ENCODE measurements around the gene SMIM38. TPM values are rescaled to one million over a fixed set of nuclear protein-coding genes. Genes with fewer than 3 reads are reported as not detected.

Gene SMIM38
- total RNA-seq, 1 experiment from 2014 or later, result 0.33 TPM

DNA sequence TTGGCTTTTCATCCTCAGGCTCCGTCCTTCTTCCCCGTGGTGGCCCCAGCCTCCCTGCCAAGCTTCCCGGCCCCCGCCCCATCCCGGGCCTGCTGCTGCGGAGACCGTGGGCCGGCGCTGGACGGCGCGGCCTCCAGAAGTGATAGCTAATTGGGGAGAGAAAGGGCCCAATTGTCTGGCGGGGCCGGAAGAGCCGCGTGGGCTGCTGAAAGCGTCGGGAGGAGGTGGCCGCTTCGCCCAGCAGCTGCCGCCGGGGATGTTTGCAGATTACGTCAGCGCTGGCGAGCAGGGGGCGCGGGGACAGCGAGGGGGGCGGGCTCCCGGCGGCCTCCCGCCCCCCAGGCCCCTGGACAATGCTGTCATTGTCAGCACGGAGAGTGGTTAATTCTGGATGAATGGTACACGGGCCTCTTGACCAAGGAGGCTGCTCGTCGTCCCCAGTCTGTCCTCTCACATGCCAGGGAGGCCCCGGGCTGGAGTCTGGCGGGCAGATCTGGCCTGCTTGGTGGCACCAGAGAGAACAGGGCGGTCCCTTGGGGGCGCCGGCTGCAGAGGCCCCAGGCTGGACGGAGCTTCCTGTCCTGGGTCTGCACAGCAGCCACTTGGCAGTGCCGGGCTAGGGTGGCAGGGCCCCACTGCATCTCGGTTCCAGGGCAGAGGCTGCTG lies 1.6 kb downstream of the SMIM38 start:
- no TSS peak for BruUV-seq (replicated peaks)
- CTCF ChIA-PET, result interaction anchor here (1.0 to 1.6 kb wide), 3 partner anchors 9 to 140 kb away, joined by 3 to 5 read pairs (median 3); no protein-coding TSS in a partner anchor
- TF ChIP-seq, protein P1, sequence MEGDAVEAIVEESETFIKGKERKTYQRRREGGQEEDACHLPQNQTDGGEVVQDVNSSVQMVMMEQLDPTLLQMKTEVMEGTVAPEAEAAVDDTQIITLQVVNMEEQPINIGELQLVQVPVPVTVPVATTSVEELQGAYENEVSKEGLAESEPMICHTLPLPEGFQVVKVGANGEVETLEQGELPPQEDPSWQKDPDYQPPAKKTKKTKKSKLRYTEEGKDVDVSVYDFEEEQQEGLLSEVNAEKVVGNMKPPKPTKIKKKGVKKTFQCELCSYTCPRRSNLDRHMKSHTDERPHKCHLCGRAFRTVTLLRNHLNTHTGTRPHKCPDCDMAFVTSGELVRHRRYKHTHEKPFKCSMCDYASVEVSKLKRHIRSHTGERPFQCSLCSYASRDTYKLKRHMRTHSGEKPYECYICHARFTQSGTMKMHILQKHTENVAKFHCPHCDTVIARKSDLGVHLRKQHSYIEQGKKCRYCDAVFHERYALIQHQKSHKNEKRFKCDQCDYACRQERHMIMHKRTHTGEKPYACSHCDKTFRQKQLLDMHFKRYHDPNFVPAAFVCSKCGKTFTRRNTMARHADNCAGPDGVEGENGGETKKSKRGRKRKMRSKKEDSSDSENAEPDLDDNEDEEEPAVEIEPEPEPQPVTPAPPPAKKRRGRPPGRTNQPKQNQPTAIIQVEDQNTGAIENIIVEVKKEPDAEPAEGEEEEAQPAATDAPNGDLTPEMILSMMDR (IDR thresholded peaks at IDR 0.05; ENCODE audit: unreplicated experiment), result no peak
- peak; percentile 73 for DNase-seq
- intact Hi-C loops (cut with micrococcal nuclease; ENCODE audit: unreplicated experiment), result no loop called here
- no peaks in the 10 kb centered on the region for H3K4me1 Mint-ChIP-seq (ENCODE audit: low read depth, unreplicated experiment)
- no peaks in the 10 kb centered on the region for H3K36me3 Mint-ChIP-seq (ENCODE audit: insufficient read depth, unreplicated experiment)
- H3K9me3 Mint-ChIP-seq (ENCODE audit: low read depth, unreplicated experiment), result no peaks in the 10 kb centered on the region
- no peaks in the 10 kb centered on the region for H3K27me3 Mint-ChIP-seq (ENCODE audit: unreplicated experiment)
- peak overlapping the region; percentile 43 for H3K4me3 Mint-ChIP-seq (ENCODE audit: low read depth, unreplicated experiment)
- peak overlapping the region; percentile 52 for H3K27ac Mint-ChIP-seq (ENCODE audit: unreplicated experiment)

DNA sequence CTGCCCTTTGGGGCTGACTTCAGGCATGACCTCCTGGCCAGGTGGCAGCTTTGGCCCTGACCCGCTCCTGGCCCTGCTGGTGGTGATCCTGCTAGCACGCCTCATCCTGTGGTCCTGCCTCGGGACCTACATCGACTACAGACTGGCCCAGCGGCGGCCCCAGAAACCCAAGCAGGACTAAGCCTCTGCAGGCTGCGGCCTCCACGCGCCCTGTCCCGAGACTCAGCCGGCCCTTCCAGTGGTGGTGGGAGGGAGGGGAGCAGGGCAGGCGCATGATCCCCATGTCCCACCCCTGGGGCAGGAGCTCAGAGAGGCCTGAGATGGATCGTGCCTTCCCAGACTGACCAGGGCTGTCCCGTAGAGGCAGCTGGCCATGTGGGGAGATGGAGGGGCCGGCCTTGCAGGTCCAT lies 2.1 kb downstream of the SMIM38 start:
- H3K27me3 Mint-ChIP-seq (ENCODE audit: unreplicated experiment), result no peaks in the 10 kb centered on the region
- no peak for DNase-seq
- H3K27ac Mint-ChIP-seq (ENCODE audit: unreplicated experiment), result no peak overlapping the region
- no peak overlapping the region for H3K4me3 Mint-ChIP-seq (ENCODE audit: low read depth, unreplicated experiment)
- TF ChIP-seq, protein P1 (IDR thresholded peaks at IDR 0.05; ENCODE audit: unreplicated experiment), result no peak
- CTCF ChIA-PET, result no interaction called here
- no peaks in the 10 kb centered on the region for H3K36me3 Mint-ChIP-seq (ENCODE audit: insufficient read depth, unreplicated experiment)
- intact Hi-C loops (cut with micrococcal nuclease; ENCODE audit: unreplicated experiment), result no loop called here
- H3K9me3 Mint-ChIP-seq (ENCODE audit: low read depth, unreplicated experiment), result no peaks in the 10 kb centered on the region
- H3K4me1 Mint-ChIP-seq (ENCODE audit: low read depth, unreplicated experiment), result no peaks in the 10 kb centered on the region
- no TSS peak for BruUV-seq (replicated peaks)

DNA sequence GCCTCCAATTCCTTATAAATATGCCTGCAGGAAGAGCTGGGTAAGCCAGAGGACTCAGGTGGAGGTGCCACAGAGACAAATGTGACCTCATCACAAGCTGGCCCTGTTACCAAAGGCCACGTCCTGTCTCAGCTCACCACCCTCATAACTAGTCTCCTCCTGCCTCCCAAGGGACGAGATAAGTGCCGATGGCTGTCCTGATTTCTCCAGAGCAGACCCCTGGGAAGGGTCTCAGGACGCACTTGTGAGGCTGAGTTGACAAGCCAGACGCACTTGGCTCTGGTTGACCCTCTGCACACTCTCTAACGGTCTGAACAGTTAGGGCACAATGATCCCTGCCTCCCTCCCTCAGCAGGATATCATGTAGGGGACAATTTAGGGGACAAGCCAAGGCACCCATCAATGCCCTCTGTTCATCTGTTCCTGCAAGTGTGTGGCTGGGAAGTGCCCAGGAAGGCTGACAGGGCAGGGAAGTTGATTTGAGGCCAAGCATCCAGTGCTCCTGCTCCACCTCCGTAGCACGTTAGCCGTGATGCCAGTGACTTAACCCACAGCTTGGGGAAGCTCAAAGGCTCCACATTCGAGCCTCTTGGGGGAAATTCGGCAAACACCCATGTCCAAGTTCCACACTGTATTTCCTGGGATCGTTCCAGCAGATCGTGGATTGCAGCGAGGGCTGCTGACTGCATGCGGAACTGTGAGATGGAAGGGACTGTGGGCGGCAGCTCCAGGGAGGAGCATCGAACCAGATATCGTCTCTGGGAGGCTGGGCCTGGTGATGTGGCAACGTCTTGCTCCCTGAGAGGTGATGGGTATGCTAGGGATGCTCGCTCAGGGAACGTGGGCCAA lies 2.8 kb downstream of the SMIM38 start:
- no peak overlapping the region for H3K4me3 Mint-ChIP-seq (ENCODE audit: low read depth, unreplicated experiment)
- no peaks in the 10 kb centered on the region for H3K36me3 Mint-ChIP-seq (ENCODE audit: insufficient read depth, unreplicated experiment)
- H3K4me1 Mint-ChIP-seq (ENCODE audit: low read depth, unreplicated experiment), result no peaks in the 10 kb centered on the region
- peaks cover 2% of the 10 kb centered on the region for H3K9me3 Mint-ChIP-seq (ENCODE audit: low read depth, unreplicated experiment)
- CTCF ChIA-PET, result no interaction called here
- intact Hi-C loops (cut with micrococcal nuclease; ENCODE audit: unreplicated experiment), result no loop called here
- DNase-seq, result no peak
- BruUV-seq (replicated peaks), result no TSS peak
- H3K27ac Mint-ChIP-seq (ENCODE audit: unreplicated experiment), result no peak overlapping the region
- no peaks in the 10 kb centered on the region for H3K27me3 Mint-ChIP-seq (ENCODE audit: unreplicated experiment)
- TF ChIP-seq, protein P1 (IDR thresholded peaks at IDR 0.05; ENCODE audit: unreplicated experiment), result no peak

DNA sequence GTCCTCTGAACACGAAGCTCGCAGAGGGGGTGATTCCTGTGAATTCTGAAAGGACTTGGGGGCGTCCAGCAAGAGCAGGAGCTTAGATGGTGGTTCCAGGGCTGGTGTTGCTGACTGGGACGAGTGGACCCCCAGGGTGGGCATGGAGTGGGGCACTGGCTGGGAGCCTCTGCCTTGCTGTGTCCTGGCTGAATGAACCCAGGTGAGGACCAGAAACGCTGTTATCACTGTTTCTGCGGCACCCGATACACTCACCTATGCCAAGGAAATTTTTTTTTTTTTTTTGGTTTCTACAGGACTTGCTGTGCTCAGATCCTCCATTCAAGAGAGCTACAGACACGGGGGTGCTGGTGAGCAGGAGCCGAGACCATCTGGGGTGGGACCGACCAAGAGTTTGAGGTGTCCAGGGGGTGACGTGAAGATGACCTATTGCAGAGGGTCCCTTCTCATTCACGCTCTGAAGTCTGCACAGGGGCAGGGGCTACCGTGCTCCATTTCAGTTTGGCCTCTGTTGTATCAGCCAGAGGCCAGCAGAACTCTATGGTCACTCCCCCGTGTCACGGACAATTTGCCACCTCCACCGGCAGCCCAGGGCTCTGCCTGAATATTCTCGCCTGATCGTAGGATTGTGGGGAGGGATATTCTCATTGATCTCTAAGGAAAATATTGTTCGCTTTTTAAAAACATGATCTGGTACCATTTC lies 3.6 kb downstream of the SMIM38 start:
- no peak for DNase-seq
- no peak overlapping the region for H3K4me3 Mint-ChIP-seq (ENCODE audit: low read depth, unreplicated experiment)
- TF ChIP-seq, protein P1 (IDR thresholded peaks at IDR 0.05; ENCODE audit: unreplicated experiment), result no peak
- BruUV-seq (replicated peaks), result no TSS peak
- no peaks in the 10 kb centered on the region for H3K4me1 Mint-ChIP-seq (ENCODE audit: low read depth, unreplicated experiment)
- CTCF ChIA-PET, result interaction anchor here (0.6 kb wide), 1 partner anchor 1364 kb away, joined by 3 read pairs; no protein-coding TSS in a partner anchor
- intact Hi-C loops (cut with micrococcal nuclease; ENCODE audit: unreplicated experiment), result no loop called here
- H3K27me3 Mint-ChIP-seq (ENCODE audit: unreplicated experiment), result no peaks in the 10 kb centered on the region
- peaks cover 5% of the 10 kb centered on the region for H3K9me3 Mint-ChIP-seq (ENCODE audit: low read depth, unreplicated experiment)
- no peak overlapping the region for H3K27ac Mint-ChIP-seq (ENCODE audit: unreplicated experiment)
- H3K36me3 Mint-ChIP-seq (ENCODE audit: insufficient read depth, unreplicated experiment), result no peaks in the 10 kb centered on the region
